HFFc6 (cell line): ENCODE data around the gene TFF3. TPM values are rescaled to one million over a fixed set of nuclear protein-coding genes. Genes with fewer than 3 reads are reported as not detected.

ENCODE experiments used
- DNase-seq: peaks from one replicate; pipeline ENCODE4 v3.0.0-alpha.2; 2018
- H3K27ac Mint-ChIP-seq: 2 replicates; pipeline ENCODE4 v1.8.0; 2020; ENCODE audit warnings: mild to moderate bottlenecking, mixed read lengths
- H3K27me3 Mint-ChIP-seq: 2 replicates; pipeline ENCODE4 v1.8.0; 2021; ENCODE audit warnings: mild to moderate bottlenecking, moderate library complexity, mixed read lengths; ENCODE audit not compliant: insufficient read depth
- H3K36me3 Mint-ChIP-seq: 2 replicates; pipeline ENCODE4 v1.8.0; 2021; ENCODE audit warnings: low read depth, mixed read lengths
- H3K4me1 Mint-ChIP-seq: 2 replicates; pipeline ENCODE4 v1.8.0; 2020; ENCODE audit warnings: low read depth, mixed read lengths
- H3K4me3 Mint-ChIP-seq: 2 replicates; pipeline ENCODE4 v1.8.0; 2020; ENCODE audit warnings: mild to moderate bottlenecking, moderate library complexity, mixed read lengths
- H3K9me3 Mint-ChIP-seq: 2 replicates; pipeline ENCODE4 v1.8.0; 2020; ENCODE audit warnings: mild to moderate bottlenecking, mixed read lengths
- total RNA-seq, 6 experiments: library from RNA; stranded (reverse); fragmentation: NEBNext Ultra II Directional; extraction: Animal tissue kit (Norgen Biotek cat#: 25700); gene quantifications; 2 replicates in 1 of 6; 3 replicates in 5 of 6; pipeline ENCODE4 v1.2.3, GENCODE V29; 2021
- TF ChIP-seq, protein P1 (sequence below): fragments of 200-600 bp; sonication (generic); IDR thresholded peaks from 2 replicates; pipeline ENCODE4 v1.5.0; 2021; ENCODE audit warnings: antibody characterized with exemption, mild to moderate bottlenecking

The TFF3 gene
- total RNA-seq, 6 experiments from 2014 or later = not detected

DNA sequence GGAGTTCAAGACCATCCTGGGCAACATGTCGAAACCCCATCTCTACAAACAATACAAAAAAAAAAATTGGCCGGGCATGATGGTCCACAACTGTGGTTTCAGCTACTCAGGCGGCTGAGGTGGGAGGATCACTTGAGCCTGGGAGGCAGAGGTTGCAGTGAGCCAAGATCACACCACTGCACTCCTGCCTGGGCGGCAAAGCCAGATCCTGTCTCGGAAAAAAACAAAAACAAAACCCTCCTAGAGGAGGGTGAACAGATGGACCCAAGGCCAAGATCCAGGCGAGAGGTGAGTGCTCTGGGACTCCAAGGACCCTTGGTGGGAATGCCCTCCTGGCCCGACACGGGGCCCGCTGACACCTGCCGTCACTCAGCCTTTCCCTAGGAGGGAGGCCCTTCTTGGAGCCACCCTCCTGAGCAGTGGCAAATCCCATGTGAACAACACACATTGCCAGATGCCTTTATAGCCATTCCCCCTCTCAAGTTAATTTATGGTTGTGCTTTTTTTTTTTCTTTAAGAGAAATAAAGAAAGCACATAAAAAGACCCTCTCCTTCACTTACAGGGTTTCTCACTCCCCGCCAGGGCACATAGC is 35.2 kb upstream of the TFF3 start:
- Mint-ChIP-seq H3K9me3 (peaks cover 61% of the 10 kb centered on the region), H3K27ac (no peak overlapping the region), H3K4me1 (no peaks in the 10 kb centered on the region), H3K27me3 (peaks cover 1% of the 10 kb centered on the region; the same call in 1 of the 2 replicates), H3K36me3 (peaks cover 21% of the 10 kb centered on the region), H3K4me3 (no peak overlapping the region)
- TF ChIP-seq, protein P1, sequence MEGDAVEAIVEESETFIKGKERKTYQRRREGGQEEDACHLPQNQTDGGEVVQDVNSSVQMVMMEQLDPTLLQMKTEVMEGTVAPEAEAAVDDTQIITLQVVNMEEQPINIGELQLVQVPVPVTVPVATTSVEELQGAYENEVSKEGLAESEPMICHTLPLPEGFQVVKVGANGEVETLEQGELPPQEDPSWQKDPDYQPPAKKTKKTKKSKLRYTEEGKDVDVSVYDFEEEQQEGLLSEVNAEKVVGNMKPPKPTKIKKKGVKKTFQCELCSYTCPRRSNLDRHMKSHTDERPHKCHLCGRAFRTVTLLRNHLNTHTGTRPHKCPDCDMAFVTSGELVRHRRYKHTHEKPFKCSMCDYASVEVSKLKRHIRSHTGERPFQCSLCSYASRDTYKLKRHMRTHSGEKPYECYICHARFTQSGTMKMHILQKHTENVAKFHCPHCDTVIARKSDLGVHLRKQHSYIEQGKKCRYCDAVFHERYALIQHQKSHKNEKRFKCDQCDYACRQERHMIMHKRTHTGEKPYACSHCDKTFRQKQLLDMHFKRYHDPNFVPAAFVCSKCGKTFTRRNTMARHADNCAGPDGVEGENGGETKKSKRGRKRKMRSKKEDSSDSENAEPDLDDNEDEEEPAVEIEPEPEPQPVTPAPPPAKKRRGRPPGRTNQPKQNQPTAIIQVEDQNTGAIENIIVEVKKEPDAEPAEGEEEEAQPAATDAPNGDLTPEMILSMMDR = no peak
- DNase-seq = no peak

DNA sequence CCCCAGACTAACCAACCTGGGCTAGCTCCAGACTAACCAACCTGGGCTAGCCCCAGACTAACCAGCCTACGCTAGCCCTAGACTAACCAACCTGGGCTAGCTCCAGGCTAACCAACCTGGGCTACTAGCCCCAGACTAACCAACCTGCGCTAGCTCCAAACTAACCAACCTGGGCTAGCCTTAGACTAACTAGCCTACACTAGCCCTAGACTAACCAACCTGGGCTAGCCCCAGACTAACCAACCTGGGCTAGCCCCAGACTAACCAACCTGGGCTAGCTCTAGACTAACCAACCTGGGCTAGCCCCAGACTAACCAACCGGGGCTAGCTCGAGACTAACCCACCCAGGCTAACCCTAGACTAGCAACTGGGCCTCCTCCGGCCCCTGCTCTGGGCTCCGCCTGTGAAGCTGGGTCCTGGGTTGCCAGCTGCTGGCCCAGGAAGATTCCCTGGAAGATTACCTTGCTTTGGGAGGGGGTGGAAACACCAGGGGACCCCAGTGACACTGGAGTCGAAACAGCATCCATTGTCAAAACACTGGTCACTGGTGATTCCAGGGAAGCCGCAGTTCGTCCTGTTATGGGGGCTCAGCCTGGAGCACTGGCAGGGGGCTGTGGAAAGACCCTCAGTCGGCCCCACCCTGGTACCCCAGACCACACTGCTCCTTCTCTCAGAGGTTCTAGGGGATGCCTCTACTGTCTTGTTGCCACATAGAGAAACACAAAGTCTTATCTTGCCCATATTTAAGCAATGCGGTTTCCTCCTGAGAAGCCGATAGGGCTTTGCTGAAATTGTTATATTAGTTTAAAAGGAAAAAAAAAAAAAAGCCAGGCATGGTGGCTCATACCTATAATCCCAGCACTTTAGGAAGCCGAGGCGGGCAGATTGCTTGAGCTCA is 34.5 kb upstream of the TFF3 start:
- H3K4me1 Mint-ChIP-seq = no peaks in the 10 kb centered on the region

DNA sequence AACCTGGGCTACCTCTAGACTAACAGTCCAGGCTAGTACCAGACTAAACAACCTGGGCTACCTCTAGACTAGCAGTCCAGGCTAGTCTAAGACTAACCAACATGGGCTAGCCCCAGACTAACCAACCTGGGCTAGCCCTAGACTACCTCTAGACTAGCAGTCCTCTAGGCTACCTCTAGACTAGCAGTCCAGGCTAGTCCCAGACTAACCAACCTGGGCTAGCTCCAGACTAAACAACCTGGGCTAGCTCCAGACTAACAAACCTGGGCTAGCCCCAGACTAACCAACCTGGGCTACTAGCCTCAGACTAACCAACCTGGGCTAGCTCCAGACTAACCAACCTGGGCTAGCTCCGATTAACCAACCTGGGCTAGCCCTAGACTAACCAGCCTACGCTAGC is 33.6 kb upstream of the TFF3 start:
- TF ChIP-seq, protein P1 = no peak
- Mint-ChIP-seq H3K4me1 (no peaks in the 10 kb centered on the region), H3K4me3 (no peak overlapping the region), H3K27me3 (peaks cover 1% of the 10 kb centered on the region; the same call in 1 of the 2 replicates), H3K36me3 (peaks cover 28% of the 10 kb centered on the region), H3K27ac (no peak overlapping the region), H3K9me3 (peaks cover 62% of the 10 kb centered on the region)
- no peak for DNase-seq

More for the DNA sequence above, 34.5 kb upstream of the TFF3 start:
- Mint-ChIP-seq H3K4me3 (no peak overlapping the region), H3K27me3 (peaks cover 1% of the 10 kb centered on the region; the same call in 1 of the 2 replicates), H3K9me3 (peaks cover 62% of the 10 kb centered on the region), H3K27ac (no peak overlapping the region), H3K36me3 (peaks cover 24% of the 10 kb centered on the region)
- TF ChIP-seq, protein P1 = no peak
- DNase-seq = no peak

DNA sequence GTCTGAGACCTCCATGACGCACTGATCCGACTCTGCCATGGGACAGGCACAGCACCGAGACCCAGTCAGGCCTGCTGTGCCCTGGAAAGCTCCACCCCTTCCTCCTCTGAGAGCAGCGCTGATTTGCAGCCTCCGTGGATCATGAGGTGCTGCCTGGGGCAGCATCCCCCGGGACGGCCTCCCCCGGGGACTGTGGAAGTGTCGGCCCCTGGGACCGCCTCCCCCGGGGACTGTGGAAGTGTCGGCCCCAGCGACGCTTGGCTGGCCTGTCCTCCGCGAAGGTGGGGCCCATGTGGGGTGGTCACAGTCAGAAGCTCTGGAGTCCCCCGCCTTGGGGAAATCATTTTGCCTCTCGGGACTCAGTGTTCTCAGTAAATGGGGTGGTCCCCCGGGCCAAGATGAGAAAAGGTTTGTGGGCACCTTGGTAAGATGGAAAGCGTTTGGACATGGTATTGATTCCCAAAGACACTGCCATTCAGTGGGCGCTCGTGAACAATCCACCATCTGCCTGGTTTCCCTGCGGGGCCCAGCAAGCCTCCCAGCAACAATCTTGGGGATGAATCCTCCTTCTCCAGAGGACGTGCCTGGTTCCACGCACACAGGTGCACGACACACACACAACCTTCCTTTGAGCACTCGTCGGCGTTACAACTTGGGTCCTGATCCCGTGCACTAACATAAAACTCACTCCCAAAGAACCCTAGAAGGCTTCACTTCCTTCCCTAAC is 32.6 kb upstream of the TFF3 start:
- H3K36me3 Mint-ChIP-seq = peaks cover 19% of the 10 kb centered on the region
- no peak overlapping the region for H3K4me3 Mint-ChIP-seq
- H3K27me3 Mint-ChIP-seq = no peaks in the 10 kb centered on the region
- no peaks in the 10 kb centered on the region for H3K4me1 Mint-ChIP-seq
- no peak for DNase-seq
- peaks cover 62% of the 10 kb centered on the region for H3K9me3 Mint-ChIP-seq
- no peak overlapping the region for H3K27ac Mint-ChIP-seq
- TF ChIP-seq, protein P1 = no peak

DNA sequence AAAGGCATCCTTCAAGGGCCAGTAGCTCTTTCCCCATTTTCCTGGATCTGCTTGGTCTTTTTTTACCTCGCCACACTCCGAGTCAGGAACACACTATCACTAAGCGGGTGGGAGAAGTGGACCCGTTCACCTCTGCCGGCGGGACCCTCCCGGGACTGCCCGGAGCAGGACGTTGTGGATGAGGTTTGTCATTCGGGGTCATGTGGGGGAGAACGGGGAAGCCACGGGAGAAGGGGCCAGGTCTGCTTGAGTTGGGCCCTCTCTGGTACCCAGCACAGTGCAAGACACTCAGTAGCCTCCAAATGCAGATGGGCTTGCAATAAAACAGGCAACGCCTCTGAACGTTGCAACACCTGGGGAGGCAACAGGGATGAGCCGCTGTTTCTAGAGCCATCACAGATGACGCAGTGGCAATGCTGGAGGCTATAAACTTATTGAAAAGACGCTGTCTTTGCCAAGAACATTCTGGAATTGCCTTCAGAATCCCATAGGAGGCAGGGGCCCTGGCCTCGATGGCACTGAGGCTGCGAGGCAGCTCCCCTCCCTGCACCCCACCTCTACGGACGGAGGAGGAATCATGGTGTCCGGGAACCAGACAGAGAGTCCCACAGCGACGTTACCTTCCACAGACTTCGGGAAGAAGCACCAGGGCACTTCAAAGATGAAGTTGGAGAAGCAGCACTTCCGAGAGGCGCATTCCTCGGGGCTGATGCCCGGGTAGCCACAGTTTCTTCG is 31.8 kb upstream of the TFF3 start:
- no peak for DNase-seq
- Mint-ChIP-seq H3K9me3 (peaks cover 58% of the 10 kb centered on the region), H3K36me3 (peaks cover 12% of the 10 kb centered on the region; the same call in 1 of the 2 replicates), H3K27me3 (no peaks in the 10 kb centered on the region), H3K4me3 (no peak overlapping the region), H3K4me1 (no peaks in the 10 kb centered on the region), H3K27ac (no peak overlapping the region)
- TF ChIP-seq, protein P1 = no peak
